Measurements from ENCODE around the gene DMD. TPM values are rescaled to one million over a fixed set of nuclear protein-coding genes. Genes with fewer than 3 reads are reported as not detected.

The DMD gene
- total and polyA plus RNA-seq, 2 donors (not counting 1 experiment from before 2014, with no cell fraction given): 2.0 to 51.8 TPM

DNA sequence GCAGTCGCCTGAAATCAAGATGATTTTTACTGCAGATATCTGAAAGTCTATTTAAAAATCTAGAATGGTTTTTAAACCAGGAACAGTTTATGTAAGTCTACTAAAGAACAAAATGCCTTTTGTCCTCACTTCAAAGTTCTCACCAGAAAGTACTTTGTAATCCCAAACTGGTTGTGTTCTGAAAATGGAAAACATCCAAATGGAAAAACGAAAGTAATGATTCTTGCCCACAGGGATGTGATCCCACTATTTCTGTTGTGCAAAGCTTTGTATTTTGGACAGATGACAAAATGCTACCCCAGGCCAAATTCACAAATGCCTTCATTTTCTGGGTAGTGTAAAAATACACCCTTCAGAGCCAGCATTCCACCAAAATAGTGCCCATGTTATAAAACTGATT is 1874.0 kb downstream of the DMD start:
- ATAC-seq (ENCODE audit: low read depth) (no peak), DNase-seq (no peak)
- H3K4me2 ChIP-seq (replicated peaks; ENCODE audit: low read depth, low read length, poor library complexity, severe bottlenecking): no peak overlapping the region
- no peaks in the 10 kb centered on the region for H4K20me1 ChIP-seq (ENCODE audit: control insufficient read depth, insufficient read depth, low read length, poor library complexity, severe bottlenecking)
- CTCF ChIA-PET: no interaction called here
- no peaks in the 10 kb centered on the region for H3K27me3 ChIP-seq (replicated peaks in 1 of 4; ENCODE audit: control extremely low read depth in 1 of 4, control insufficient read depth in 3 of 4, insufficient read depth in 4 of 4, low read length in 3 of 4)
- no peak overlapping the region for H3K4me3 ChIP-seq (ENCODE audit: control extremely low read depth in 1 of 5, extremely low read depth in 1 of 5, insufficient read depth in 1 of 5, low read depth in 2 of 5, low read length in 4 of 5)
- H3K27me3 Mint-ChIP-seq: no peaks in the 10 kb centered on the region
- H3K36me3 ChIP-seq (replicated peaks in 1 of 2; ENCODE audit: control extremely low read depth in 1 of 2, control insufficient read depth in 1 of 2, extremely low read depth in 1 of 2, insufficient read depth in 2 of 2, low read length in 1 of 2): no peaks in the 10 kb centered on the region
- no peaks in the 10 kb centered on the region for H3K4me1 ChIP-seq (ENCODE audit: control insufficient read depth in 2 of 2, insufficient read depth in 2 of 2, low read length in 2 of 2)
- WGBS (ENCODE audit: insufficient coverage): no CpG with 5 or more reads among the region's 2 CpGs
- TF ChIP-seq, protein P1, sequence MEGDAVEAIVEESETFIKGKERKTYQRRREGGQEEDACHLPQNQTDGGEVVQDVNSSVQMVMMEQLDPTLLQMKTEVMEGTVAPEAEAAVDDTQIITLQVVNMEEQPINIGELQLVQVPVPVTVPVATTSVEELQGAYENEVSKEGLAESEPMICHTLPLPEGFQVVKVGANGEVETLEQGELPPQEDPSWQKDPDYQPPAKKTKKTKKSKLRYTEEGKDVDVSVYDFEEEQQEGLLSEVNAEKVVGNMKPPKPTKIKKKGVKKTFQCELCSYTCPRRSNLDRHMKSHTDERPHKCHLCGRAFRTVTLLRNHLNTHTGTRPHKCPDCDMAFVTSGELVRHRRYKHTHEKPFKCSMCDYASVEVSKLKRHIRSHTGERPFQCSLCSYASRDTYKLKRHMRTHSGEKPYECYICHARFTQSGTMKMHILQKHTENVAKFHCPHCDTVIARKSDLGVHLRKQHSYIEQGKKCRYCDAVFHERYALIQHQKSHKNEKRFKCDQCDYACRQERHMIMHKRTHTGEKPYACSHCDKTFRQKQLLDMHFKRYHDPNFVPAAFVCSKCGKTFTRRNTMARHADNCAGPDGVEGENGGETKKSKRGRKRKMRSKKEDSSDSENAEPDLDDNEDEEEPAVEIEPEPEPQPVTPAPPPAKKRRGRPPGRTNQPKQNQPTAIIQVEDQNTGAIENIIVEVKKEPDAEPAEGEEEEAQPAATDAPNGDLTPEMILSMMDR (IDR thresholded peaks at IDR 0.05): no peak
- TF ChIP-seq EZH2 (IDR thresholded peaks at IDR 0.05; ENCODE audit: borderline replicate concordance, insufficient read depth, low read depth, low read length, poor library complexity, severe bottlenecking): no peak
- H2AFZ ChIP-seq (ENCODE audit: insufficient read depth, low read depth, low read length, poor library complexity, severe bottlenecking): no peak overlapping the region
- intact Hi-C loops (cut with micrococcal nuclease): no loop called here
- H3K9me3 ChIP-seq (ENCODE audit: control extremely low read depth in 1 of 3, control insufficient read depth in 2 of 3, insufficient read depth in 1 of 3, low read length in 2 of 3): no peaks in the 10 kb centered on the region
- no peak overlapping the region for H3K9ac ChIP-seq (ENCODE audit: low read length)
- H3K27ac ChIP-seq (ENCODE audit: low read length in 2 of 2): no peak overlapping the region
- POLR2A ChIA-PET: no interaction called here
- H3K9me3 Mint-ChIP-seq (ENCODE audit: insufficient read depth): no peaks in the 10 kb centered on the region
- no peak overlapping the region for H3K27ac Mint-ChIP-seq
- H3K4me3 Mint-ChIP-seq: no peak overlapping the region
- no peaks in the 10 kb centered on the region for H3K79me2 ChIP-seq (ENCODE audit: control insufficient read depth, insufficient read depth, low read length)
- H3K4me1 Mint-ChIP-seq: no peaks in the 10 kb centered on the region

DNA sequence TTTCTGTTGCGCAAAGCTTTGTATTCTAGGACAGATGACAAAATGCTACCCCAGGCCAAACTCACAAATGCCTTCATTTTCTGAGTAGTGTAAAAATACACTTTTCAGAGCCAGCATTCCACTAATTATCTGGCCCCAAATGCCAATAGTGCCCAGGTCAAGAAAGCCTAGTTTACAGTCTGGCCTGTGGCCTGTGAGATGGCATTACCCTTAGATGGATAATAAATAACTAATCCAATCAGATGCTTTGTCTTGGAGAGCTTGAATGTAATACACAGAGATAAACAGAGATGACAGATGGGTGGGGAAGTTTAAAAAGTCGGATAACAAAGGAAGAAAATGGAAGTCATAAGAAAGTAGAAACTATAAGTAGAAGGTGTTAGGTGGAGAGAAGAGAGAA is 1874.9 kb downstream of the DMD start:
- no peak overlapping the region for H3K27ac ChIP-seq (ENCODE audit: low read length in 2 of 2)
- no peaks in the 10 kb centered on the region for H3K9me3 ChIP-seq (ENCODE audit: control extremely low read depth in 1 of 3, control insufficient read depth in 2 of 3, insufficient read depth in 1 of 3, low read length in 2 of 3)
- 83% methylated on average over 1 of the region's 2 CpGs for WGBS (ENCODE audit: insufficient coverage)
- H3K4me1 ChIP-seq (ENCODE audit: control insufficient read depth in 2 of 2, insufficient read depth in 2 of 2, low read length in 2 of 2): no peaks in the 10 kb centered on the region
- ChIA-PET POLR2A (no interaction called here), CTCF (no interaction called here)
- no peak overlapping the region for H3K4me3 Mint-ChIP-seq
- DNase-seq: no peak
- H3K27me3 ChIP-seq (replicated peaks in 1 of 4; ENCODE audit: control extremely low read depth in 1 of 4, control insufficient read depth in 3 of 4, insufficient read depth in 4 of 4, low read length in 3 of 4): no peaks in the 10 kb centered on the region
- H3K27ac Mint-ChIP-seq: no peak overlapping the region
- no peaks in the 10 kb centered on the region for H3K4me1 Mint-ChIP-seq
- no peaks in the 10 kb centered on the region for H3K27me3 Mint-ChIP-seq
- no peaks in the 10 kb centered on the region for H3K79me2 ChIP-seq (ENCODE audit: control insufficient read depth, insufficient read depth, low read length)
- intact Hi-C loops (cut with micrococcal nuclease): no loop called here
- H3K36me3 ChIP-seq (replicated peaks in 1 of 2; ENCODE audit: control extremely low read depth in 1 of 2, control insufficient read depth in 1 of 2, extremely low read depth in 1 of 2, insufficient read depth in 2 of 2, low read length in 1 of 2): no peaks in the 10 kb centered on the region
- H2AFZ ChIP-seq (ENCODE audit: insufficient read depth, low read depth, low read length, poor library complexity, severe bottlenecking): no peak overlapping the region
- no peak overlapping the region for H3K4me3 ChIP-seq (ENCODE audit: control extremely low read depth in 1 of 5, extremely low read depth in 1 of 5, insufficient read depth in 1 of 5, low read depth in 2 of 5, low read length in 4 of 5)
- no peak for TF ChIP-seq EZH2 (IDR thresholded peaks at IDR 0.05; ENCODE audit: borderline replicate concordance, insufficient read depth, low read depth, low read length, poor library complexity, severe bottlenecking)
- TF ChIP-seq, protein P1 (IDR thresholded peaks at IDR 0.05): no peak
- H4K20me1 ChIP-seq (ENCODE audit: control insufficient read depth, insufficient read depth, low read length, poor library complexity, severe bottlenecking): no peaks in the 10 kb centered on the region
- H3K9me3 Mint-ChIP-seq (ENCODE audit: insufficient read depth): no peaks in the 10 kb centered on the region
- no peak overlapping the region for H3K4me2 ChIP-seq (replicated peaks; ENCODE audit: low read depth, low read length, poor library complexity, severe bottlenecking)
- no peak for ATAC-seq (ENCODE audit: low read depth)
- H3K9ac ChIP-seq (ENCODE audit: low read length): no peak overlapping the region
